ENCODE results near the gene ZCCHC24.

ZCCHC24 gene

GRCh38 chr10:79355420-79356017, 89.9 kb downstream of the ZCCHC24 start:
- DNase-seq = no peak

GRCh38 chr10:79354615-79355014, 90.8 kb downstream of the ZCCHC24 start:
- DNase-seq = no peak

GRCh38 chr10:79354141-79354540, 91.3 kb downstream of the ZCCHC24 start:
- no peak for DNase-seq

GRCh38 chr10:79353726-79354125, 91.7 kb downstream of the ZCCHC24 start:
- DNase-seq = no peak

GRCh38 chr10:79353000-79353406, 92.4 kb downstream of the ZCCHC24 start:
- no peak for DNase-seq

GRCh38 chr10:79352035-79352877, 93.2 kb downstream of the ZCCHC24 start:
- no peak for DNase-seq

- no peak for DNase-seq
Measured at GRCh38 chr10:79351332-79351731, 94.1 kb downstream of the ZCCHC24 start.

GRCh38 chr10:79350407-79351154, 94.8 kb downstream of the ZCCHC24 start:
- no peak for DNase-seq

GRCh38 chr10:79349766-79350406, 95.5 kb downstream of the ZCCHC24 start:
- no peak for DNase-seq

GRCh38 chr10:79349072-79349491, 96.3 kb downstream of the ZCCHC24 start:
- no peak for DNase-seq

GRCh38 chr10:79348640-79348988, 96.8 kb downstream of the ZCCHC24 start:
- DNase-seq = no peak

- no peak for DNase-seq
Measured at GRCh38 chr10:79347894-79348639, 97.4 kb downstream of the ZCCHC24 start.

GRCh38 chr10:79347226-79347893, 98.1 kb downstream of the ZCCHC24 start, which contains the start of gene PPIF:
PPIF (plus strand) TSS chr10:79347469; CDS start chr10:79347549, 80 bp downstream.
- DNase-seq = no peak

- DNase-seq = no peak
Measured at GRCh38 chr10:79346388-79347225, 98.8 kb downstream of the ZCCHC24 start.

- DNase-seq = no peak
Measured at GRCh38 chr10:79346012-79346340, 99.4 kb downstream of the ZCCHC24 start.

- no peak for DNase-seq
Measured at GRCh38 chr10:79345241-79346011, 100.0 kb downstream of the ZCCHC24 start.

- DNase-seq = no peak
Measured at GRCh38 chr10:79344502-79345195, 100.8 kb downstream of the ZCCHC24 start.

- DNase-seq = no peak
Measured at GRCh38 chr10:79342811-79343561, 102.4 kb downstream of the ZCCHC24 start.

GRCh38 chr10:79342295-79342761, 103.1 kb downstream of the ZCCHC24 start:
- DNase-seq = no peak
